Activated T-helper 1 cell treated with anti-CD3 and anti-CD28 coated beads, Interleukin-12 subunit alpha, Interleukin-12 subunit beta, Interleukin-2, Interleukin-4 antibody, amounts not matched to agents 30 ng/mL and 10 ng/mL and 1 ng/mL, durations not matched to agents 14 hours and 24 hours and 36 hours (primary cell): Measurements from ENCODE around the gene POT1. TPM values are rescaled to one million over a fixed set of nuclear protein-coding genes. Genes with fewer than 3 reads are reported as not detected.

ENCODE experiments used
- DNase-seq: peaks from one replicate; pipeline ENCODE4 v3.0.0; 2021; ENCODE audit warnings: low spot score
- H3K27ac Mint-ChIP-seq: one replicate; pipeline ENCODE4 v1.8.0; 2021; ENCODE audit warnings: mild to moderate bottlenecking, mixed read lengths
- H3K27me3 Mint-ChIP-seq: one replicate; pipeline ENCODE4 v1.8.0; 2022; ENCODE audit warnings: mild to moderate bottlenecking, moderate library complexity, mixed read lengths; ENCODE audit not compliant: insufficient read depth
- H3K36me3 Mint-ChIP-seq: one replicate; pipeline ENCODE4 v1.8.0; 2021; ENCODE audit warnings: low read depth, mixed read lengths
- H3K4me1 Mint-ChIP-seq: one replicate; pipeline ENCODE4 v1.8.0; 2021; ENCODE audit warnings: low read depth, mixed read lengths
- H3K4me3 Mint-ChIP-seq: one replicate; pipeline ENCODE4 v1.8.0; 2021; ENCODE audit warnings: mild to moderate bottlenecking, moderate library complexity, mixed read lengths
- H3K9me3 Mint-ChIP-seq: one replicate; pipeline ENCODE4 v1.8.0; 2021; ENCODE audit warnings: mixed read lengths
- intact Hi-C: fragments of 100-400 bp; cut with micrococcal nuclease; formaldehyde crosslinking; loops from one replicate; pipeline ENCODE4 v1.15.1; 2024
- total RNA-seq: library from RNA; stranded (reverse); gene quantifications from 2 replicates; pipeline ENCODE4 v1.2.3, GENCODE V29; 2022

POT1 gene
- total RNA-seq, 1 donor from 2014 or later, result 27.1 TPM

DNA sequence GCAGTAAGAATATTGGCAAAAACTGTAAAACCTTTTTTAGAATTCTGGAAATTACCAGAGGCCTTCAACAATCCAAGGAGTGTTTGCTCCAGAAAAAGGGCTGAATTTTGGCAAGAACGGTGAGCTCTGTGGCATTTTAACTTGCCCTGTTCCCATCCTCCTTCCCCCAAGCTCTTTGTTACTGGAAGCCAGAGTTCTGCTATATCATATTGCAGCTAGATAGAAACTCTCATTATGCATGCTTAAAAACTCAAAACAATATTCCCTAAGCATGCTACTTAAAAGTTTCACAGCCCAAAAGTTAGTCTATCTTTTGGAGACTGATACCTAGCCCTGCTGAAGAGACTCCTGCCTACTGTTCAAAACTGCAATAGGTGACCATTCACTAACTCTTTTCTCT is 93.5 kb downstream of the POT1 start:
- Mint-ChIP-seq H3K27ac (no peak overlapping the region), H3K4me3 (no peak overlapping the region), H3K4me1 (no peaks in the 10 kb centered on the region), H3K27me3 (no peaks in the 10 kb centered on the region), H3K9me3 (no peaks in the 10 kb centered on the region), H3K36me3 (peaks cover 11% of the 10 kb centered on the region)
- DNase-seq, result no peak
- intact Hi-C loops, result no loop called here

DNA sequence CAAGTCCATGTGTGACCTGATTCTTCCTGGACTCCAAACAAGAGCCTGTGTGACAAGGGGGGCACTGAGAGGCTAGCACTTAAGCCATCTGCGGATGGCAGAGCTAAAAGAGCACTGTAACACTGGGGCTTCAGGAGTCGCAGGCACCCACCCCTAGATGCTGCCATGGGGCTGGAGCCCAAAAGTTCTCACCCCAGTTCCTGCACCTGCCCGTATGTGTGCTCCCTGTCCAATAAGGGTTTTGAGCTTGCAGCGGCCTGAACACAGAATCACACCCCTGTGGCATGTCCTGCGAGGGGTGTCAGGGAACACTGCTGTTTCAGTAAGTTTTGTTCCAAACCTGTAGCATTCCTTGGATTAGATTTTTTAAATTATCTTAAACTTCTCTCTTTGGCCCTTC is 110.8 kb downstream of the POT1 start:
- H3K4me1 Mint-ChIP-seq, result peaks cover 6% of the 10 kb centered on the region
- H3K4me3 Mint-ChIP-seq, result no peak overlapping the region
- H3K27ac Mint-ChIP-seq, result no peak overlapping the region
- no peak for DNase-seq
- H3K36me3 Mint-ChIP-seq, result peaks cover 10% of the 10 kb centered on the region
- no peaks in the 10 kb centered on the region for H3K27me3 Mint-ChIP-seq
- H3K9me3 Mint-ChIP-seq, result no peaks in the 10 kb centered on the region
- intact Hi-C loops, result no loop called here

DNA sequence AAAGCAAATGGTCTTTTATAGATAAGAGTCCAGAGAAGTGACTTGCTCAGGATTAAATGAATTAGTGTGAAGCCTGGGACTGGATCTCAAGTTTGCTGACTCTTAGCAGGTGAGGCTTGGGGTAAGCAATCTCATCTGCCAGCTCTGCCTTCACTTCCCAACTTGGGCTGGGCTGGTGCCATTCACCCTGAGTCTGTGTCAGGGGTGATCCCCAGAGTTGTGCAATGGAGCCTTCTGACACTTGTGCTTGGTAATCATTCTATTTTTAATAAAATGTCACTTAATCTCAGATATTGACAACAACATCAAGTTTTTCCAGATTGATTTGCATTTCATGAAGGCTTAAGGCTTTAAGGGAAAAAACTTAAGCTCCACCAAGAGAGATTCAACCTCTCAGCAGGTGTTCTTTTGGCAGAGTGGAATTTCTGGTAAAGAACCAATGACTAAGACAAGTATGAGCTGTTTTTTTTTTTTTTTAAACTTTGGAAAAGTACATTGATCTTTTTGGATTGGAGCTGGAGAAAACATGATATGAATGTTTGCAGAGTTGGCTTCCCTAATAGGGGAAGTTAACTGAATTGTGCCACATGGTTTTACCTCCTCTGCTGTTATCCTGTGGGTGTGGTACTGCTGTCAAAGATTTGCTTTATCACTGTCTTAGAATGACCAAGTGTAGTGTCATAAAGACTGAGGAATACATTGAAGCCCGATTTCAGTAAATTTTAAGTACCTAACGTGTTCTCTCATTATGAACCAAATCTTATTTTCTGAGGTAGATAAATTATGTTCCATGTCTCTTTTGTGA is 115.4 kb downstream of the POT1 start:
- peaks cover 5% of the 10 kb centered on the region for H3K27me3 Mint-ChIP-seq
- no peaks in the 10 kb centered on the region for H3K4me1 Mint-ChIP-seq
- no peak for DNase-seq
- no peak overlapping the region for H3K27ac Mint-ChIP-seq
- no peak overlapping the region for H3K4me3 Mint-ChIP-seq
- H3K36me3 Mint-ChIP-seq, result no peaks in the 10 kb centered on the region
- no peaks in the 10 kb centered on the region for H3K9me3 Mint-ChIP-seq
- intact Hi-C loops, result no loop called here

GRCh38 chr7:124812764-124813163 is 116.9 kb downstream of the POT1 start:
- Mint-ChIP-seq H3K27ac (no peak overlapping the region), H3K36me3 (no peaks in the 10 kb centered on the region), H3K27me3 (peaks cover 5% of the 10 kb centered on the region), H3K4me1 (no peaks in the 10 kb centered on the region), H3K4me3 (no peak overlapping the region), H3K9me3 (no peaks in the 10 kb centered on the region)
- intact Hi-C loops, result no loop called here
- no peak for DNase-seq

GRCh38 chr7:124811341-124811740 is 118.3 kb downstream of the POT1 start:
- DNase-seq, result no peak
- no peaks in the 10 kb centered on the region for H3K4me1 Mint-ChIP-seq
- intact Hi-C loops, result no loop called here
- no peak overlapping the region for H3K4me3 Mint-ChIP-seq
- H3K36me3 Mint-ChIP-seq, result no peaks in the 10 kb centered on the region
- H3K27me3 Mint-ChIP-seq, result peaks cover 5% of the 10 kb centered on the region
- H3K9me3 Mint-ChIP-seq, result no peaks in the 10 kb centered on the region
- H3K27ac Mint-ChIP-seq, result no peak overlapping the region

DNA sequence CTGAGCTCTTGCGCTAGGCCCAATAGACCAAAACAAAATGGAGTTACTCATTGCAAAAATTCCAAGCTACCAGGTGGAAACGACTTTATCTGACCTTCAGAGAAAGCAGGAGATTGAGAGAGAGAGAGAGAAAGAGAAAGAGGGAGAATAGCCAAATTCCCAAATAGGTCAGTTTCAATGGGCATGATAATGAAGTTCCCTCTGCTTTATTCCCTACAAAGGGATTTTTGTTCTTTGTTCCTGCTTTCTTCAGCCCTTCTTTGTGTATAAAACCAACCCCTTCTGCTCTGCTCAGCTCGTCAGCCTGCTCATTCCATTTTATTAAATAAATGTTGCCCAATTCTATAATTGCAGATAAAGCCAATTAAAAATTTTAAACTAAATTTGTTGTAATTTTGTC is 119.0 kb downstream of the POT1 start:
- no peaks in the 10 kb centered on the region for H3K4me1 Mint-ChIP-seq
- H3K27me3 Mint-ChIP-seq, result peaks cover 5% of the 10 kb centered on the region
- DNase-seq, result no peak
- H3K4me3 Mint-ChIP-seq, result no peak overlapping the region
- H3K27ac Mint-ChIP-seq, result no peak overlapping the region
- intact Hi-C loops, result no loop called here
- no peaks in the 10 kb centered on the region for H3K36me3 Mint-ChIP-seq
- H3K9me3 Mint-ChIP-seq, result no peaks in the 10 kb centered on the region

GRCh38 chr7:124808206-124808605 is 121.4 kb downstream of the POT1 start:
- H3K4me1 Mint-ChIP-seq, result no peaks in the 10 kb centered on the region
- intact Hi-C loops, result no loop called here
- no peaks in the 10 kb centered on the region for H3K9me3 Mint-ChIP-seq
- H3K27me3 Mint-ChIP-seq, result peaks cover 5% of the 10 kb centered on the region
- no peak for DNase-seq
- H3K36me3 Mint-ChIP-seq, result no peaks in the 10 kb centered on the region
- H3K4me3 Mint-ChIP-seq, result no peak overlapping the region
- no peak overlapping the region for H3K27ac Mint-ChIP-seq

- Mint-ChIP-seq H3K36me3 (no peaks in the 10 kb centered on the region), H3K9me3 (no peaks in the 10 kb centered on the region), H3K4me1 (no peaks in the 10 kb centered on the region), H3K27me3 (peaks cover 5% of the 10 kb centered on the region), H3K4me3 (no peak overlapping the region), H3K27ac (no peak overlapping the region)
- no peak for DNase-seq
- intact Hi-C loops, result no loop called here
These were observed 128.2 kb downstream of the POT1 start for GRCh38 chr7:124801330-124801895.

- Mint-ChIP-seq H3K4me3 (no peak overlapping the region), H3K4me1 (no peaks in the 10 kb centered on the region), H3K9me3 (no peaks in the 10 kb centered on the region), H3K36me3 (no peaks in the 10 kb centered on the region), H3K27ac (no peak overlapping the region), H3K27me3 (peaks cover 6% of the 10 kb centered on the region)
- intact Hi-C loops, result no loop called here
- no peak for DNase-seq
These were observed 129.2 kb downstream of the POT1 start for GRCh38 chr7:124800386-124800785.

DNA sequence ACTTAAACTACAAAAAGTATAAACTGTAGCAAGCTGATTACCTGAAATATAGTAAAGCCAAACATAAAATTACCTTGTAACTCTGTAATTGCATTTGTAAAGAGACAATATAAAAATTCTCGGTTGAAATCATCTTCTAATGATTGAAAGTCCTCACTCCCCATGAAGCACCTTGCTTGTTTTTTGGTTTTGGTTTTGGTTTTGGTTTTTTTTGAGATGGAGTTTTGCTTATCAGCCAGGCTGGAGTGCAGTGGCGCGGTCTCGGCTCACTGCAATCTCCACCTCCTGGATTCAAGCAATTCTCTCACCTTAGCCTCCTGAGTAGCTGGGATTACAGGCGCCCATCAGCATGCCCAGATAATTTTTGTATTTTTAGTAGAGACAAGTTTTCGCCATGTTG is 130.2 kb downstream of the POT1 start:
- H3K27me3 Mint-ChIP-seq, result peaks cover 6% of the 10 kb centered on the region
- H3K4me1 Mint-ChIP-seq, result no peaks in the 10 kb centered on the region
- intact Hi-C loops, result no loop called here
- no peaks in the 10 kb centered on the region for H3K36me3 Mint-ChIP-seq
- no peaks in the 10 kb centered on the region for H3K9me3 Mint-ChIP-seq
- H3K4me3 Mint-ChIP-seq, result no peak overlapping the region
- no peak for DNase-seq
- no peak overlapping the region for H3K27ac Mint-ChIP-seq

DNA sequence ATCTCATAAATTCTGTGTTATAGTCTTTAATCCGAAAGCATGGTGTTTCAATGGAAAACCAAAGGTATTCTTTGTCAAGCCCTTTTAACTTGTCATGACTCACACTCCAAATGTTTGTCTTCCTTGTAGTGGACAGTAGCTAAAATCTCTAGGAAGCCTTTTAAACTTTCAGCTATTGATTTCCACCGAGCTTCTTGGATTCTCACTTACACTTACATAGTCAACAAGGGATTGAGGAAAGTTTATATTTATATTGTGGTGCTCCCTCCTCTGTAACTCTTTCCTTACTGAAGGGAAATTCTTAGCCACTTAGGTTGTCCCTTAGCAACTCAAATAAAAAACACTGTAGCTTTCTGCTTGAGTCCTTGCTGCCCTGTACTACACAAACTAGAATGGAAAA is 132.9 kb downstream of the POT1 start:
- H3K4me1 Mint-ChIP-seq, result no peaks in the 10 kb centered on the region
- intact Hi-C loops, result no loop called here

DNA sequence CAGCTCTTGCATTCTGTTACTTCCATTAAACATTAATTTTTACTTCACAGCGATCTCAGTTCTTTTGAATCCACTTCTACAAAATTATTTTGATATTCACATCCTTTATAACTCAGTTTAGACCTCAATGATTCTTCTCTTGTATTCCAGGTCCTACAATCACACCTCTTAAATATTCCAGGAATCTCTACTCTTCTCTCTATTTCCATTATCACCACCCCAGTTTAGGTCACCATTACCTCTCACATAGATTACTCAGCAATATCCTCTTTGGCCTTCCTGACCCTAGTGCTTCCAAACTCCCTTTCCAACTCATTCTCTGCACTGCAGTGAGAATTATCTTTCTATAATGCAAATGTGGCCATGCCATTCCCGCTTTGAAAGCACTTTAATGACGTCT is 136.9 kb downstream of the POT1 start:
- H3K36me3 Mint-ChIP-seq, result no peaks in the 10 kb centered on the region
- H3K9me3 Mint-ChIP-seq, result no peaks in the 10 kb centered on the region
- intact Hi-C loops, result no loop called here
- H3K27ac Mint-ChIP-seq, result no peak overlapping the region
- H3K4me3 Mint-ChIP-seq, result no peak overlapping the region
- H3K4me1 Mint-ChIP-seq, result no peaks in the 10 kb centered on the region
- DNase-seq, result no peak
- peaks cover 6% of the 10 kb centered on the region for H3K27me3 Mint-ChIP-seq

More for the DNA sequence above, 132.9 kb downstream of the POT1 start:
- Mint-ChIP-seq H3K36me3 (no peaks in the 10 kb centered on the region), H3K27me3 (peaks cover 6% of the 10 kb centered on the region), H3K4me3 (no peak overlapping the region), H3K9me3 (no peaks in the 10 kb centered on the region), H3K27ac (no peak overlapping the region)
- no peak for DNase-seq

DNA sequence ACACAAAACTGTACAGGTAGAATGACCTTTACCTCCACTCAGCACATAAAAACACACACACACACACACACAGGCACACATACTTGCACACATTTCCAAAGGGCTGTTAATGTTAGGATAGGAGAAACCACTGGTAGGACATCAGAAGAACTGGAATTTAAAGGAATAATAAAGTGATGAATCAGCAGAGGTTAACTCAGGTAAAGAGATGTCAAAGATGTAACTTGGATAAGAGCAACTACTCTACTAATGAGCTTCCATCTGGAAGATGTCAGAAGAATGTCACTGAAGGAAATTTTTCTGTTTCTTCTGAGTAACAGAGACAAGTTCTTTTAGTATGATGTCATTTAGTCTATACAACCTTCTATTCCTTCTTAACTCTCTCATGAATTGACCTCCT is 137.6 kb downstream of the POT1 start:
- H3K4me1 Mint-ChIP-seq, result no peaks in the 10 kb centered on the region
- no peak overlapping the region for H3K4me3 Mint-ChIP-seq
- H3K27me3 Mint-ChIP-seq, result peaks cover 4% of the 10 kb centered on the region
- H3K36me3 Mint-ChIP-seq, result no peaks in the 10 kb centered on the region
- intact Hi-C loops, result no loop called here
- no peak overlapping the region for H3K27ac Mint-ChIP-seq
- no peaks in the 10 kb centered on the region for H3K9me3 Mint-ChIP-seq
- no peak for DNase-seq
